Parathyroid adenoma (tissue), 2 donors: Measurements from ENCODE around the gene POC1A.

Source experiments
- H2AFZ ChIP-seq: fragments of 300-600 bp; sonication (generic); one replicate; pipeline ENCODE4 v1.7.0; 2017; ENCODE audit warnings: antibody characterized with exemption, mild to moderate bottlenecking
- H3K27ac ChIP-seq: fragments of 300-600 bp; sonication (generic); one replicate; pipeline ENCODE4 v1.7.0; 2017
- H3K27me3 ChIP-seq: fragments of 300-600 bp; sonication (generic); one replicate; pipeline ENCODE4 v1.7.0; 2017; ENCODE audit warnings: low read length; ENCODE audit not compliant: control insufficient read depth, insufficient read depth
- H3K36me3 ChIP-seq: fragments of 300-600 bp; sonication (generic); one replicate; pipeline ENCODE4 v1.7.0; 2017; ENCODE audit warnings: low read length; ENCODE audit not compliant: control insufficient read depth, insufficient read depth
- H3K4me1 ChIP-seq: fragments of 300-600 bp; sonication (generic); one replicate; pipeline ENCODE4 v1.7.0; 2017; ENCODE audit warnings: control low read depth
- H3K4me2 ChIP-seq: fragments of 300-600 bp; sonication (generic); one replicate; pipeline ENCODE4 v1.7.0; 2017; ENCODE audit warnings: low read length
- H3K4me3 ChIP-seq: fragments of 300-600 bp; sonication (generic); one replicate; pipeline ENCODE4 v1.7.0; 2017; ENCODE audit warnings: low read depth, low read length
- H3K79me2 ChIP-seq: fragments of 300-600 bp; sonication (generic); one replicate; pipeline ENCODE4 v1.7.0; 2017; ENCODE audit warnings: control low read depth
- H3K9ac ChIP-seq: fragments of 300-600 bp; sonication (generic); one replicate; pipeline ENCODE4 v1.7.0; 2017; ENCODE audit warnings: mild to moderate bottlenecking
- H3K9me3 ChIP-seq: fragments of 300-600 bp; sonication (generic); one replicate; pipeline ENCODE4 v1.7.0; 2017; ENCODE audit warnings: low read length; ENCODE audit not compliant: control insufficient read depth
- TF ChIP-seq, protein P1 (sequence below): fragments of 300-600 bp; sonication (generic); IDR thresholded peaks from one replicate; pipeline ENCODE4 v1.7.0; 2017; ENCODE audit warnings: antibody characterized with exemption, mild to moderate bottlenecking
- donor health status: primary hyperparathyroidism.

The POC1A gene

DNA sequence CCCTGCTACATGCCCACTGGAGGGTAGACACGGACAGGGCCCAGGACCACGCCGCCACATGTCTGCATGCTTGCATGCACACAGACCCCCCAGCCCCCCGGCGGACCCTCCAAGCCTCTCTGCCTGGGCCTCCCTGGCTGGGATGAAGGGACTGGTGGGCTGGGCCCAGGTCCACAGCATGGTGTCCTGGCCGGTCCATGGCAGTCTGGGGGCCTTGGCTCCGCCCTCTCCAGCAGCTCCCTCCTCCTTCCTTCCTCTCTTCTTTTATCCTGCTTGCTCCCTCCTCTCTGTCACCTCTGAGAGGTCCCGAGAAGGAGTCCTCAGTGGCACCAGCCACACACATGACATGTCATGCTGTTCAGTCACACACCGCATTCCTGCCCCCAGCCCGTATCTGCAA, 122.3 kb downstream of the POC1A start:
- H3K79me2 ChIP-seq, result no peaks in the 10 kb centered on the region
- no peaks in the 10 kb centered on the region for H3K36me3 ChIP-seq
- H3K9me3 ChIP-seq, result no peaks in the 10 kb centered on the region
- H3K4me1 ChIP-seq, result no peaks in the 10 kb centered on the region
- H3K27me3 ChIP-seq, result no peaks in the 10 kb centered on the region
- no peak overlapping the region for H3K4me2 ChIP-seq
- H3K9ac ChIP-seq, result no peak overlapping the region
- H3K4me3 ChIP-seq, result no peak overlapping the region
- no peak overlapping the region for H2AFZ ChIP-seq
- TF ChIP-seq, protein P1, sequence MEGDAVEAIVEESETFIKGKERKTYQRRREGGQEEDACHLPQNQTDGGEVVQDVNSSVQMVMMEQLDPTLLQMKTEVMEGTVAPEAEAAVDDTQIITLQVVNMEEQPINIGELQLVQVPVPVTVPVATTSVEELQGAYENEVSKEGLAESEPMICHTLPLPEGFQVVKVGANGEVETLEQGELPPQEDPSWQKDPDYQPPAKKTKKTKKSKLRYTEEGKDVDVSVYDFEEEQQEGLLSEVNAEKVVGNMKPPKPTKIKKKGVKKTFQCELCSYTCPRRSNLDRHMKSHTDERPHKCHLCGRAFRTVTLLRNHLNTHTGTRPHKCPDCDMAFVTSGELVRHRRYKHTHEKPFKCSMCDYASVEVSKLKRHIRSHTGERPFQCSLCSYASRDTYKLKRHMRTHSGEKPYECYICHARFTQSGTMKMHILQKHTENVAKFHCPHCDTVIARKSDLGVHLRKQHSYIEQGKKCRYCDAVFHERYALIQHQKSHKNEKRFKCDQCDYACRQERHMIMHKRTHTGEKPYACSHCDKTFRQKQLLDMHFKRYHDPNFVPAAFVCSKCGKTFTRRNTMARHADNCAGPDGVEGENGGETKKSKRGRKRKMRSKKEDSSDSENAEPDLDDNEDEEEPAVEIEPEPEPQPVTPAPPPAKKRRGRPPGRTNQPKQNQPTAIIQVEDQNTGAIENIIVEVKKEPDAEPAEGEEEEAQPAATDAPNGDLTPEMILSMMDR, result no peak
- H3K27ac ChIP-seq, result no peak overlapping the region

DNA sequence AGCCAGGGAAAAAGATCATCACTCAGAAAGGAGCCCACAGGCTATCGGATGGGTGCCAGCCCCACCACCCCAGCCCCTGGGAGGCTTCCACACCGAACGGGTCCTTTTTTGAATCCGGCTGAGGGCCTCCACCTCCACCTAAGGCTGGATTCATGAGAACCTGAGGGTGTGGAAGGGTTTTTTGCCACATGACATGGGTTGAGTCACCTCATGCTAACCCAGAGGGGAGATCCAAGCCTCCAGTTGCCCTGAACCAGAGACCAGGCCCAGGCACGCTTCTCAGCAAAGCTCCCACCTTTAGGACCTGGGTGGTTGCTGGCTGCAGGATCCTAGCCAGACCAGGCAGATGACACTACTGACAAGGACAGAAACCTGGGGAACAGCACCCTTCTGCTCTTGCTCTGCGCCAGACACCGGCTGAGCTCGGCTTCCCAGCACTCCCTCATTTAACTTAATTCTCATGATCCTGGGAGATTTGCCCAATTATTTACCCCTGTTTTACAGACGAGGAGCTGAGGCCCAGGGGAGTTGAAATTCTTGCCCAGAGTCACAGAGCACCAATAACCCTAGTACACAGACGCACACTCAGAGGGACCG, 123.4 kb downstream of the POC1A start:
- H3K4me2 ChIP-seq, result no peak overlapping the region
- TF ChIP-seq, protein P1, result no peak
- no peak overlapping the region for H3K4me3 ChIP-seq
- H3K79me2 ChIP-seq, result no peaks in the 10 kb centered on the region
- no peak overlapping the region for H3K27ac ChIP-seq
- no peak overlapping the region for H2AFZ ChIP-seq
- no peaks in the 10 kb centered on the region for H3K36me3 ChIP-seq
- no peak overlapping the region for H3K9ac ChIP-seq
- H3K9me3 ChIP-seq, result no peaks in the 10 kb centered on the region
- H3K27me3 ChIP-seq, result no peaks in the 10 kb centered on the region
- H3K4me1 ChIP-seq, result no peaks in the 10 kb centered on the region

DNA sequence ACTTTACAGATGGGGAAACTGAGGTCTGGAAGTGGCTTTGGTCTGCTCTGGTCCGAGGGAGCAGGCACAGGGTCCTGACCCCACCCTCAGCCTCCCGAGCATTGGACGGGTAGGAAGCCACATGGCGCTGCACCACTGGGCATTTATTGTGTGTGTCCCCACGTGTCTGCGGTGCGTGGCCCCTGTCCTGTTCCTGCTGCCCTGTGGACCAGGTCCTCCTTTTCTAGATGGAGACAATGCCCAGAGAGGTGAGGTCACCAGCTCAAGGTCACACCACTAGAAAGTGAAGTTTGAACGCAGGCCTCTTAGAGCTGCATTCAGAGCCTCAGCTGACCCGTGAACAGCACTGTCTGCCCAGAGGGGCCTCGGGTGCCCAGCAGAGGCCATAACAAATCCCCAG, 124.7 kb downstream of the POC1A start:
- Histone ChIP-seq H3K36me3 (no peaks in the 10 kb centered on the region), H3K9me3 (no peaks in the 10 kb centered on the region), H3K4me1 (no peaks in the 10 kb centered on the region), H3K27ac (no peak overlapping the region), H3K27me3 (no peaks in the 10 kb centered on the region), H2AFZ (no peak overlapping the region), H3K9ac (no peak overlapping the region), H3K79me2 (no peaks in the 10 kb centered on the region), H3K4me2 (no peak overlapping the region), H3K4me3 (no peak overlapping the region)
- TF ChIP-seq, protein P1, result no peak

DNA sequence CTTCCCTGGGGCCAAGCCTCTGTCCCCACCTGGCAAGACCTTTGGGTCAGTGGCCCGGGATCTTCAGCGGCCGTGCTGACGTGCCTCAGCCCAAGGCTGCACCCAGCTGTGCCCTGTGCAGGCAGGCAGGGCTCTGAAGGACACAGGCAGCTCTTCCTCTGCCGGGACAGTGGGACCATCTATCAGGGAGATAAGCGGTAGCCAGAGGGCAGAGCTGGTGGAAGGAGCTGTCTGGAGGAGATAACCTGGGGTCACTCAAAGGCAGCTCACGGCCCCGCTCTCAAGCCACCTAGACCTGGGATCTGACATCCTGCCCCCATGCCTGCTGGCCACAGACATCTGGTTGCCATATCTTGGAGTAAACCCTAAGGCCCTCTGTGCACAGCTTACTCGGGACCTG, 125.2 kb downstream of the POC1A start:
- no peaks in the 10 kb centered on the region for H3K36me3 ChIP-seq
- no peak overlapping the region for H2AFZ ChIP-seq
- H3K79me2 ChIP-seq, result no peaks in the 10 kb centered on the region
- no peaks in the 10 kb centered on the region for H3K27me3 ChIP-seq
- no peak overlapping the region for H3K4me2 ChIP-seq
- H3K27ac ChIP-seq, result no peak overlapping the region
- TF ChIP-seq, protein P1, result no peak
- no peak overlapping the region for H3K9ac ChIP-seq
- no peaks in the 10 kb centered on the region for H3K9me3 ChIP-seq
- no peaks in the 10 kb centered on the region for H3K4me1 ChIP-seq
- H3K4me3 ChIP-seq, result no peak overlapping the region

DNA sequence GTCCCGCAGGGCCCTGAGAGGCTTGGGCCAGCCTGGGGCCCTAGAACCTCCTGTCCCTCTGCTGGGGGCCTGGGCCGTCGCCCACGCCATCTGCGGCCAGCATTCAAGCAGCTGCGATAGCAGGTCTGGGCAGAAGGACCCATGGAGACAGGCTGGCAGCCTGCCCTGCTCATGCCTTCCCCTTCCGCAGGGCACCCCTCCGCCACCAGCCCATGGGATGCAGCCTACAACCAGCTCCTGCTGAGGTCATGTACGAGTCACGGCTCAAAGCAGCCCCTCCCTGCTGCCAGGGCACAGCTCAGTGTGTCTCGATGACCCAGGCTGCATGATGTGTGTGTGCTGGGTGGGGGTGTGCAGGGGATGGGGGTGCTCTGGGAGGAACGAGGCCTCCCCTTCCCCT, 125.7 kb downstream of the POC1A start:
- no peak overlapping the region for H3K27ac ChIP-seq
- no peaks in the 10 kb centered on the region for H3K79me2 ChIP-seq
- no peaks in the 10 kb centered on the region for H3K9me3 ChIP-seq
- TF ChIP-seq, protein P1, result no peak
- no peak overlapping the region for H3K9ac ChIP-seq
- no peak overlapping the region for H2AFZ ChIP-seq
- H3K27me3 ChIP-seq, result no peaks in the 10 kb centered on the region
- no peak overlapping the region for H3K4me2 ChIP-seq
- H3K36me3 ChIP-seq, result no peaks in the 10 kb centered on the region
- no peak overlapping the region for H3K4me3 ChIP-seq
- no peaks in the 10 kb centered on the region for H3K4me1 ChIP-seq
